ENCODE measurements around the gene PELI2.

DNA sequence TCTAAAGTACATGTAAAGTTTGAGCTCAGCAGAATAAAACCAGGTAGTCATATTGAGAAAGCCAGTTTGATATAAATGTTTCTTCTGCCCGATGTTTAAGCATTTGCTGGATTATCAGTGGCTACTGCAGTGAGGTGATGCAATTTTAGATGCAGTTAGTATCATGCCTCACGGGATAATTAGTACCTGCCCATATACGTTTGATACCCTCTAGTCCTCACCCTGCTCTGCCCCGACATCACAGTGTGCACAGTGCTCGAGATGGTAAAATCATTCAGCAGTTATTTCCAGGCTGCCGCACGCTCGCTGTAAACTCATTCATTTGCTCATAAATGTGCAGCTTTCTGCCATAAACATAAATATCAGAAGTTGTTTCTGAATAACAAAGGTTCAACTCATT, 152.7 kb downstream of the PELI2 start:
- TF ChIP-seq, protein P1, sequence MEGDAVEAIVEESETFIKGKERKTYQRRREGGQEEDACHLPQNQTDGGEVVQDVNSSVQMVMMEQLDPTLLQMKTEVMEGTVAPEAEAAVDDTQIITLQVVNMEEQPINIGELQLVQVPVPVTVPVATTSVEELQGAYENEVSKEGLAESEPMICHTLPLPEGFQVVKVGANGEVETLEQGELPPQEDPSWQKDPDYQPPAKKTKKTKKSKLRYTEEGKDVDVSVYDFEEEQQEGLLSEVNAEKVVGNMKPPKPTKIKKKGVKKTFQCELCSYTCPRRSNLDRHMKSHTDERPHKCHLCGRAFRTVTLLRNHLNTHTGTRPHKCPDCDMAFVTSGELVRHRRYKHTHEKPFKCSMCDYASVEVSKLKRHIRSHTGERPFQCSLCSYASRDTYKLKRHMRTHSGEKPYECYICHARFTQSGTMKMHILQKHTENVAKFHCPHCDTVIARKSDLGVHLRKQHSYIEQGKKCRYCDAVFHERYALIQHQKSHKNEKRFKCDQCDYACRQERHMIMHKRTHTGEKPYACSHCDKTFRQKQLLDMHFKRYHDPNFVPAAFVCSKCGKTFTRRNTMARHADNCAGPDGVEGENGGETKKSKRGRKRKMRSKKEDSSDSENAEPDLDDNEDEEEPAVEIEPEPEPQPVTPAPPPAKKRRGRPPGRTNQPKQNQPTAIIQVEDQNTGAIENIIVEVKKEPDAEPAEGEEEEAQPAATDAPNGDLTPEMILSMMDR (IDR thresholded peaks at IDR 0.05), result no peak
- no peak for TF ChIP-seq POLR2A (IDR thresholded peaks at IDR 0.05)
